Activated CD8-positive, alpha-beta memory T cell treated with anti-CD3 and anti-CD28 coated beads, Interleukin-2, amount 50 U/mL, for 48 hours (primary cell): ENCODE results near the gene ERCC2.
"Not testable (repeated sequence)": the region's sequence is repeated elsewhere in the genome, so short reads cannot be mapped to it uniquely, and the experiment has no call there.

Source experiments
- DNase-seq: peaks from one replicate; pipeline ENCODE4 v3.0.0-alpha.2; 2020

ERCC2 gene

DNA sequence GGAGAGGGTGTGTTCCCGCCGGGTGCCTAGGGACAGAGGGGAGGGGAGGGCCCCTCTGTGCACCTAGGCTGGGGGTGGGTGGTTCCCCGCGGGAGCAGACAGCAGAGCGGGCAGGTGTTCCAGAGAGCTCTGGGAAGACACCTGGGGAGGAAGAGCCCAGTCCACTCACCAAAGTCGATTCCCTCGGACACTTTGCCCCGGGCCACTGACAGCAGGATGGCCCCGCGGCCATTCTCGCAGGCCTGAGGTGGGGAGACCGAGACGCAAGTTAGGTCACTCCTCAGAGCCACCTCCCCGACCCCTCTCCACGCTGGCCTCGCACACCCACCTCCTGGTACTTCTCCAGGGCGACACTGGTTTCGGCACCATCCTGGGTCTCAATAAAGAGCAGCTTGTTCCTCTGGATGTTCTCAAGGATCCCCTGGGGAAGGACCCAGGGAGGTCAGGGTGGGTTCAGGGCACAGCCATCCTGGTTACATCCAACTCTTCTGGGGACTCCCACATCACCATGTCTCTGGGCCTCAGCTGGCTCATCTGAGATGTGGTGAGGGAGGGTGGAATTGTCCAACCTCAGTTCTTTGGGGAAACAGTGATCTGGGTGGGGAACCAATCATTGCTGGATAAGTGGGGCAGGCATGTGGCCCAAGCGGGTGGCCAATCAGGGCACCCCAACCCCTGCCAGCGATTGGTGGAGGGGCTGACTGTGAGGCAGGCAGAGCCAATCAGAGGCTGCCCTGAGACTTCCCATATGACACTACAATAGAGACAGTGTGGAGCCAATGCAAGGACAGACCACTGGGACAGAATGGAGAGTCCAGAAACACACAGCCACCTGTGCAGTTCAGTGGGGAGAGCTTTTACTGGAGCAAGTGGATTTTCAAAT, 17.2 kb downstream of the ERCC2 start:
- DNase-seq: no peak

GRCh38 chr19:45352471-45352870, 17.9 kb downstream of the ERCC2 start:
- no peak for DNase-seq

DNA sequence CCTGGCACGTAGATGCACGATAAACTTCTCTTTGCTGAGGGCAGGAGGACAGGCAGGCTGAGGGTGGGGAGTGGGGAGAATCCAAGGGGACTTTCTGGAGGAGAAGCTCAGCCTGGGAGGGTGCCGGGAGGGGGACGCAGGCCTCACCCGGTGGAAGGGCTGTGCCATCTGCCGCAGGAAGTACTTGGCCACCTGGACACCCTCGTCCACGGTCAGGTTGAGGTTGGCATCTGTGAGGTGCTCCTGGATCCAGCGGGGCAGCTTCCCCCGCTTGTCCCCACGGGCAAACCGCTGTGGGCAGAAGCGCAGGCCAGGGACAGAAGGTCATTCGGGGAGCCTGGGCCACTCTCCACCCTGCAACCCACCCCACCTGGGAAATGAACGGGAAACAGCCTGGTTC, 18.3 kb downstream of the ERCC2 start:
- no peak for DNase-seq

- DNase-seq: no peak
Observed at GRCh38 chr19:45351401-45351952, 18.9 kb downstream of the ERCC2 start.

- DNase-seq: no peak
Observed at GRCh38 chr19:45350477-45351058, 19.8 kb downstream of the ERCC2 start.

DNA sequence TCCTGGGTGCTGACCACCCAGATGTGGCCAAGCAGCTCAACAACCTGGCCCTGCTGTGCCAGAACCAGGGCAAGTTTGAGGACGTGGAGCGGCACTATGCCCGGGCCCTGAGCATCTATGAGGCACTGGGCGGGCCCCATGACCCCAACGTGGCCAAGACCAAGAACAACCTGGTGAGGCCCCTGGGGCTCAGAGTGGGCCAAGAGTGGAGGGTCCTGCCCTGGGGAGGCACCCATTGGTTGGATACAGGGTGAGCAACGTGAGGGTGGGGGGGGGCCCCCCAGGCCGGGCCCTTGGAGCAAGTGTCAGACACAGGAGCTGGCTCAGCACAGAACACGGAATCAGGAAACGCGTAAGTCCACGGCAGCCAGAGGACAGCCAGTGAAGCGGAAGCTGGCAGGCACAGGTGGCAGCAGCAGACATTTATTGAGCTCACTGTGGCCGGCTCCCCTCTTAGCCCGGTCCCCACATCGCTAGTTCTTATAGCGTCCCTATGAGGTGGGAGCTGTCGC, 20.9 kb downstream of the ERCC2 start:
- no peak for DNase-seq

GRCh38 chr19:45349126-45349415, 21.3 kb downstream of the ERCC2 start:
- no peak for DNase-seq

DNA sequence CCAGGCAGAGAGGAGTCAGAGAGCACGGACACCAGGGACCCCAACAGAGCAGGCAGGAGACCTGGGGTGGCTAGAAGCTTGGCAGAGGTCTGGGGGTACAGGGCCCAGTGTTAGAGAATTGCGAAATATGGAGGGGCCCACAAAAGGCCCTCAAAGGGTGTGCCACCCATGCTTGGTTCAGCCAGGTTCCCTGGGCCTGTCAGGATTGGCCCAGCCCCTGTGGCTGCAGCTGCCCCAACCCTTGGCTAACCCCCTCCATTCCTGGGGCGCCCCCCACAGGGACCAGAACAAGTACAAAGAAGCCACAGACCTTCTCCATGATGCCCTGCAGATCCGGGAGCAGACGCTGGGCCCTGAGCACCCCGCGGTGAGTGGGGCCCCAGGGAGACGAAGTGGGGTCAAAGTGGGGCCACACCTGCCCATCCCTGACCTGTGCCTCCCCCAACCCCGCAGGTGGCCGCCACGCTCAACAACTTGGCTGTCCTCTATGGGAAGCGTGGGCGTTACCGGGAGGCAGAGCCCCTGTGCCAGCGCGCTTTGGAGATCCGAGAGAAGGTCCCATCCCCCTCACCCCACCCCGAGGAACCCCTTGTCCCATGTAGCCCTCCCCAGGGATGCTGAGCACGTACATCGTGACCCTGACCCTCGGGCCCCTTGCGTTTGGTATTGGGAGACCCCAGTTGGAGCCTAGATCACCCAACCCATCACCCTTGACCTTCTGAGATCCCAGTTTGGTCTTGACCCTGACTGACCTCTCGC, 21.8 kb downstream of the ERCC2 start:
- DNase-seq: no peak

DNA sequence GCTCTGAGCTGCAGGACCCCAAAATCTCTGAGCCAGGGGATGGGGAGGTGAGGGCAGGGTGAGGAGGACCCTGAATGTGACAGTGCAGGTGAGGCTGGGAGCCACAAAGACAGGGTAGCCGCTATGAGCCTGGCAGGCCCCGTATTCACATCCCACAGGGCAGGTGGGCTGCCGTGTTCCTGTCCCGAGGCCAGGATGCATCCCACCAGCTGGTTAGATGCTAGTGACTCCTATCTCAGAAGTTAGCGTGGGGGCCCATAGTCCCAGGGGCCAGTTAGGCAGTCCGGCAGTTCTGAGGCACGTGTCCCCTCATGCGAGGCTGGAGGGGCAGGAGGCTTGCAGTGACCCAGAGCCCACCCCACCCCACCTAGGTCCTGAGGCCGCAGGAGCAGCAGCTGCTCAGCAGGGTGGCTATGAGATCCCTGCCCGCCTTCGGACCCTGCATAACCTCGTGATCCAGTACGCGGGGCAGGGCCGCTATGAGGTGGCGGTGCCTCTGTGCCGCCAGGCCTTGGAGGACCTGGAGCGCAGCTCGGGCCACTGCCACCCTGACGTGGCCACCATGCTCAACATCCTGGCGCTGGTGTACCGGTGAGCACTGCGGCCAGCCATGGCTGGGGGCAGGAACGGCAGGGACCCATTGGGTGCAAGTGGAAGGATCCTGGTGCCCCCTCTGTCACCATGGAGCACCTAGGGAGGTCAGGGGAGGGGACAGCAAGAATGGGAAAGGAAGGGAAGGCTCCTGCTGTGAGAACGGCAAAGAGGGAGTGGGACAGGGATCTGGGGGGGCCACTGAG, 22.6 kb downstream of the ERCC2 start:
- DNase-seq: no peak

- no peak for DNase-seq
Observed at GRCh38 chr19:45346449-45346848, 23.9 kb downstream of the ERCC2 start.

DNA sequence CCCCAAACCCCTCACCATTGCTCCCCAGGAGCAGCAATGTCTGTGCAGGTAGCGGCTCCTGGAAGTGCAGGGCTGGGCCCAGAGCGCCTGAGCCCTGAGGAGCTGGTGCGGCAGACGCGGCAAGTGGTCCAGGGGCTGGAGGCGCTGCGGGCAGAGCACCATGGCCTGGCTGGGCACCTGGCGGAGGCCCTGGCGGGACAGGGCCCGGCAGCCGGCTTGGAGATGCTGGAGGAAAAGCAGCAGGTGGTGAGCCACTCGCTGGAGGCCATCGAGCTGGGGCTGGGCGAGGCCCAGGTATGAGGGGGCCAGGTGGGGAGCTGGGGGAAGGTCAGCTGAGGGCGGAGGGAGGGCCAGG, 24.9 kb downstream of the ERCC2 start:
- no peak for DNase-seq

GRCh38 chr19:45344621-45345505, 25.5 kb downstream of the ERCC2 start:
- no peak for DNase-seq

- DNase-seq: no peak
Observed at GRCh38 chr19:45342911-45343310, 27.5 kb downstream of the ERCC2 start.

DNA sequence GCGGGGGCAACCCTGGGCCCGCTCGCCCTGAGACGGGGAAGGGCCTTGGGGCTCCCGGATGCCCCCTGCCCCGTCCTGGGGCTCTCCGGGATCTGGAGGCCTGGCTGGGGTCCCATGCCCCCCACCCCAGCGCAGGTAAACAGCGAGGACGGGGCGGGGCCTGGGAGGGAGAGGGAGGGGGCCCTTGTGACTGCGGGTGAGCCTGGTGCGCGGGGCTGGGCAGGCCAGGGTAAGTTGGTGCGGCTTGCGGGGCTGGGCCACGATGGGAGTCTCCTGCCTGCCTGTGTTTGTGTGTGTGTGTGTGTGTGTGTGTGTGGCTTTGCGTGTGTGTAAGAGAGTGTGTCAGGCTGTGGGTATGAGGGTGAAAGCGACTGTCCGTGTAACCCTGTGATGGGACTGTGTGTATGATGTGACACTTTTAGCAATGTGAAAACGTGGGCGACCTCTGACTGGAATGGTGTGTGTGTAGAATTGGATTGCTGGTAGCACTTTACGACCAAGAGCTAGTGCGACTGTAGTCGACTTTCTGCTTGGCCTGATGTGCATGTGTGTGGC, 29.4 kb downstream of the ERCC2 start:
- no peak for DNase-seq

GRCh38 chr19:45340232-45340898, 30.0 kb downstream of the ERCC2 start, which contains the start of gene KLC3:
KLC3 (plus strand) TSS chr19:45340750; CDS start chr19:45345542, 4,792 bp downstream.
- peak; percentile 77 for DNase-seq

DNA sequence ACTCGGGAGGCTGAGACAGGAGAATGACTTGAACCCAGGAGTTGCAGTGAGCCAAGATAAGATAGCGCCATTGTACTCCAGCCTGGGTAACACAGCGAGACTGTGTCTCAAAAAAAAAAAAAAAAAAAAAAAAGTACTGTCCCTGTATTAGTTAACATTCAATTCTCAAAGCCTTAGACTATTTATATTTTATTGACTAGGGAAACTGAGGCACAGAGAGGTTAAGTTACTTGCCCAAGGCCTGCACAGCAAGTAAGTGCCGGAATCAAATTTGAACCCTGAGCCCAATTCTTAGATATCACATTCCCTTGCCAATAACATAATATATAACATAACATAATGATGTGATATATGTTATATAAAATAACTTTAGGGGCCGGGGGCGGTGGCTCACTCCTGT, 30.7 kb downstream of the ERCC2 start:
- no peak for DNase-seq

DNA sequence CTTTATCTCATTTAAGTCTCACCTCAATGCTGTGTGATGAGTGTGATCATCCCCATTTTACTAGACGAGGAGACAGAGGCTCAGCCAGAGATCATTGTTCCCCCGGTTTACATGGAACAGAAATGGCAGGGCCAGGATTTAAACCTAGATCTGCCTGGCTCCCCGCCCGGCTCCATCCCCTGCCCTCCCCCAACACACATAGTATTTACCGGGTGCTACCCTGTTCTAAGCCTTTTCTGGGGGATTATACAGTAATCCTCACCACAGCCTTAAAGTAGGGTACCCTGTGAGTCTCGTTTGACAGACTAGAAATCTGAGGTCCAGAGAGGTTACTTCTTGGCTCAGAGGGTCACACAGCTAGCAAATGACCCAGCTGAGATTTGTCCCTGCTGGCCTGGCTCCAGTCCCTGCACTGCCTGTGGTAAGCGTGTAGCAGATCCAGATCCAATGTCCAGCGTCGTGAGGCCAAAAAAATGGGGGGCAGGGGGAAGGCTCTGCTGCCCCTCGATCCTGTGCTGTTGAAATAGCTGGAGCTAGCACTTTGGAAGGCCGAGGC, 33.6 kb downstream of the ERCC2 start:
- no peak for DNase-seq

DNA sequence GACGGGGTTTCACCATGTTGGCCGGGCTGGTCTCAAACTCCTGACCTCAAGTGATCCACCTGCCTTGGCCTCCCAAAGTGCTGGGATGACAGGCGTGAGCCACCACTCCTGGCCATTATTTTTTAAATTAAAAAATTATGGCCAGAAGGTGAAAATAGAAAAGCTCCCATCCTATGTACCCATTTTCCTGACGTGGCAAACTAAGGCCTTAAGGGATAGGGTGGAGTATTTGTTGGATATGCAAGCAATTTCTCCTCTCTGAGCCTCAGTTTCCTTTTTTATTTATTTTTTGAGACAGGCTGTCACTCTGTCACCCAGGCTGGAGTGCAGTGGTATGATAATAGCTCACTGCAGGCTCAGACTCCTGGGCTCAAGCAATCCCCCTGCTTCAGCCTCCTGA, 35.5 kb downstream of the ERCC2 start:
- DNase-seq: not testable (repeated sequence)

GRCh38 chr19:45333609-45334303, 36.6 kb downstream of the ERCC2 start:
- no peak for DNase-seq

DNA sequence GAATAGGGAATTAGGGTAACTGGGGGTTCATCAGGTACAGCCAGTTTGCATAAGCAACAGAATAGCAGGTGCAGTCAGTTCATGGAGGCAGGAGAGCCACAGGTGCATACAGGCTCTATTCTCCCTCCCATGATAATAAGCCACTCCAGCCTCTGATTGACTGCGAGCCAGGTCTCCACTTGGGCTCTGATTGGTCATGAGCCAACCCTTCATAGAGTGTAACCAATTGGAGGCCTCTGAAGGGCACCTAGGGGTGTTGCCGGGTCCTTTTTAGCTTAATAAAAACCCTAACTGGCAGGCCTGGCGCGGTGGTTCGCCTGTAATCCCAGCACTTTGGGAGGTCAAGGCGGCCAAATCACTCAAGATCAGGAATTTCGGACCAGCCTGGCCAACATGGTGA, 39.0 kb downstream of the ERCC2 start:
- no peak for DNase-seq
